ENCODE measurements around the gene DLG4.

GRCh38 chr17:7190276-7190917 is 29.2 kb downstream of the DLG4 start:
- TF ChIP-seq SNAI2 (CRISPR knock-in tag; IDR thresholded peaks at IDR 0.05), result no peak
- TF ChIP-seq ARNTL (CRISPR knock-in tag; IDR thresholded peaks at IDR 0.05; ENCODE audit: borderline replicate concordance, low read depth), result no peak
- no peak for TF ChIP-seq RARB (CRISPR knock-in tag; IDR thresholded peaks at IDR 0.05)
- TF ChIP-seq ZNF565 (CRISPR knock-in tag; conservative IDR thresholded peaks at IDR 0.05; ENCODE audit: low read depth), result no peak
- TF ChIP-seq ISL1 (CRISPR knock-in tag; IDR thresholded peaks at IDR 0.05), result no peak
- TF ChIP-seq BACH2 (CRISPR knock-in tag; IDR thresholded peaks at IDR 0.05; ENCODE audit: borderline replicate concordance), result no peak
- TF ChIP-seq PATZ1 (CRISPR knock-in tag; IDR thresholded peaks at IDR 0.05; ENCODE audit: borderline replicate concordance), result no peak
- no peak for TF ChIP-seq CREB5 (CRISPR knock-in tag; IDR thresholded peaks at IDR 0.05; ENCODE audit: low read depth)
- no peak for TF ChIP-seq POU6F1 (CRISPR knock-in tag; IDR thresholded peaks at IDR 0.05; ENCODE audit: borderline replicate concordance, low read depth)
- TF ChIP-seq PPARA (CRISPR knock-in tag; IDR thresholded peaks at IDR 0.05; ENCODE audit: borderline replicate concordance), result no peak
- no peak for TF ChIP-seq ZFP3 (CRISPR knock-in tag; IDR thresholded peaks at IDR 0.05)
- TF ChIP-seq ZFP30 (CRISPR knock-in tag; IDR thresholded peaks at IDR 0.05), result no peak
- no peak for TF ChIP-seq TCF4 (CRISPR knock-in tag; IDR thresholded peaks at IDR 0.05; ENCODE audit: borderline replicate concordance)
- TF ChIP-seq ZNF8 (CRISPR knock-in tag; IDR thresholded peaks at IDR 0.05), result no peak
